Measurements from ENCODE around the gene RIGI.
A peak's percentile ranks its signal among the peaks of the same experiment; 100 is the strongest.
"Not testable (repeated sequence)": the region's sequence is repeated elsewhere in the genome, so short reads cannot be mapped to it uniquely, and the experiment has no call there.

Gene RIGI

GRCh38 chr9:32524892-32525708 is 896 bp downstream of the RIGI start:
- Histone ChIP-seq H3K27ac (ENCODE audit: low read length) (peak overlapping the region; percentile 92), H3K27me3 (ENCODE audit: low read depth, low read length) (no peaks in the 10 kb centered on the region), H3K4me1 (ENCODE audit: control insufficient read depth in 1 of 2, insufficient read depth in 2 of 2, low read length in 2 of 2) (peaks cover 0 to 8% of the 10 kb centered on the region in 2 donors), H3K9me3 (ENCODE audit: control insufficient read depth in 1 of 2, low read length in 2 of 2) (no peaks in the 10 kb centered on the region), H3K36me3 (ENCODE audit: control insufficient read depth in 1 of 2, insufficient read depth in 2 of 2, low read length in 2 of 2) (no peaks in the 10 kb centered on the region), H3K4me3 (ENCODE audit: low read depth in 1 of 2, low read length in 2 of 2) (peak overlapping the region; percentile 73 to 95)

GRCh38 chr9:32524558-32524891 is 1.5 kb downstream of the RIGI start:
- H3K27me3 ChIP-seq (ENCODE audit: low read depth, low read length); H3K9me3 ChIP-seq (ENCODE audit: control insufficient read depth in 1 of 2, low read length in 2 of 2); H3K36me3 ChIP-seq (ENCODE audit: control insufficient read depth in 1 of 2, insufficient read depth in 2 of 2, low read length in 2 of 2); H3K4me1 ChIP-seq (ENCODE audit: control insufficient read depth in 1 of 2, insufficient read depth in 2 of 2, low read length in 2 of 2); H3K27ac ChIP-seq (ENCODE audit: low read length): not testable (repeated sequence)
- peak overlapping the region; percentile 73 to 95 for H3K4me3 ChIP-seq (ENCODE audit: low read depth in 1 of 2, low read length in 2 of 2)

GRCh38 chr9:32523910-32524309 is 2.1 kb downstream of the RIGI start:
- Histone ChIP-seq H3K4me3 (ENCODE audit: low read depth in 1 of 2, low read length in 2 of 2) (no peak overlapping the region), H3K27ac (ENCODE audit: low read length) (no peak overlapping the region), H3K27me3 (ENCODE audit: low read depth, low read length) (no peaks in the 10 kb centered on the region), H3K36me3 (ENCODE audit: control insufficient read depth in 1 of 2, insufficient read depth in 2 of 2, low read length in 2 of 2) (no peaks in the 10 kb centered on the region), H3K4me1 (ENCODE audit: control insufficient read depth in 1 of 2, insufficient read depth in 2 of 2, low read length in 2 of 2) (peaks cover 0 to 8% of the 10 kb centered on the region in 2 donors), H3K9me3 (ENCODE audit: control insufficient read depth in 1 of 2, low read length in 2 of 2) (no peaks in the 10 kb centered on the region)

DNA sequence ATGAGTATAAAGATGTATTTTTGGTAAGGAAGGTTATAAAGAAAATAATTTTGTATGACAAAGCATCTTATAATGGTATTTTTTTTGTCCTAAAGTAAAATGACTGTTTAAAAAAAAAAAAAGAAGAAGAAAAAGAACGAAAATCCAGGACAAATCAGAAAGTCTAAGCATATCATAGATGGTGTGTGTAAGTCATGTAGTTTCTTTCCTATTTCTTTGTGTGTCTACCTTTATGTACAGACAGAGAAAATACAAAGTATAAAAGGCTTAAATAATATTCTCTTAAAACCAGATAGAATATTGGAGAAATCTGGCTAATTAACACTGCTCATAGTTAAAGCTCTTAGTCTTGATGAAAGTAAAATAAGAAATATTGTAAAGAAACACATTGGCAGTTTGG is 7.7 kb downstream of the RIGI start:
- no peak overlapping the region for H3K4me3 ChIP-seq (ENCODE audit: low read depth in 1 of 2, low read length in 2 of 2)
- no peaks in the 10 kb centered on the region for H3K27me3 ChIP-seq (ENCODE audit: low read depth, low read length)
- no peaks in the 10 kb centered on the region for H3K4me1 ChIP-seq (ENCODE audit: control insufficient read depth in 1 of 2, insufficient read depth in 2 of 2, low read length in 2 of 2)
- no peaks in the 10 kb centered on the region for H3K36me3 ChIP-seq (ENCODE audit: control insufficient read depth in 1 of 2, insufficient read depth in 2 of 2, low read length in 2 of 2)
- H3K9me3 ChIP-seq (ENCODE audit: control insufficient read depth in 1 of 2, low read length in 2 of 2) = no peaks in the 10 kb centered on the region
- no peak overlapping the region for H3K27ac ChIP-seq (ENCODE audit: low read length)

DNA sequence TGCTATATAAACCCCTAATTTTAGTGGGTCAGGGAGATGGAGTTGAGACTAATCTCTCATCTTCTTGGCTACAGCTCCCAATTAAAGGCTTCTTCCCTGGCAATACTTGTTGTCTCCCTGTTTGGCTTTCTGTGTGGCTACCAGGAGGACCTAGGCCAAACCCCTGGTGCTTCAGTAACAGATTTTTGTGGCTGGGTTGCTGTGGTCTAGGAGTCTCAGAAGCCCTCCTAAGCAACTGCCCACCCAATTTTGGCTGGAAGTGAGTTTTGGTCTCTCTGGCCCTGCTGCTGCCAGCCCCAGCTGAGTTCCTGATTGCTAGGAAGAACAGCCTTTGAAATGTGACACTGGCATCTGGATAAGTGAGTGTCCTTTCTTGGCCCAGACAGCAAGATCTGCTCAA is 9.8 kb downstream of the RIGI start:
- H3K27me3 ChIP-seq (ENCODE audit: low read depth, low read length) = no peaks in the 10 kb centered on the region
- H3K27ac ChIP-seq (ENCODE audit: low read length) = no peak overlapping the region
- no peak overlapping the region for H3K4me3 ChIP-seq (ENCODE audit: low read depth in 1 of 2, low read length in 2 of 2)
- H3K9me3 ChIP-seq (ENCODE audit: control insufficient read depth in 1 of 2, low read length in 2 of 2) = no peaks in the 10 kb centered on the region
- no peaks in the 10 kb centered on the region for H3K36me3 ChIP-seq (ENCODE audit: control insufficient read depth in 1 of 2, insufficient read depth in 2 of 2, low read length in 2 of 2)
- no peaks in the 10 kb centered on the region for H3K4me1 ChIP-seq (ENCODE audit: control insufficient read depth in 1 of 2, insufficient read depth in 2 of 2, low read length in 2 of 2)

DNA sequence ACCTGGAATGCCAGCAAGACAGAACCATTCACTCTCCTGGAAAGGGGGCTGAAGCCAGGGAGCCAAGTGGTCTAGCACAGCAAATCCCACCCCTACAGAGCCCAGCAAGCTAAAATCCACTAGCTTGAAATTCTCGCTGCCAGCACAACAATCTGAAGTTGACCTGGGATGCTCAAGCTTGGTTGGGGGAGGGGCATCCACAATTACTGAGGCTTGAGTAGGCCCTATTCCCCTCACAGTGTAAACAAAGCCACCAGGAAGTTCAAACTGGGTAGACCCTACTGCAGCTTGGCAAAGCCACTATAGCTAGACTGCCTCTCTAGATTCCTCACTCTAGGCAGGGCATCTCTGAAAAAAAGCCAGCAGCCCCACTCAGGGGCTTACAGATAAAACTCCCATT is 17.3 kb downstream of the RIGI start:
- Histone ChIP-seq H3K27ac (ENCODE audit: low read length) (no peak overlapping the region), H3K4me1 (ENCODE audit: control insufficient read depth in 1 of 2, insufficient read depth in 2 of 2, low read length in 2 of 2) (no peaks in the 10 kb centered on the region)

DNA sequence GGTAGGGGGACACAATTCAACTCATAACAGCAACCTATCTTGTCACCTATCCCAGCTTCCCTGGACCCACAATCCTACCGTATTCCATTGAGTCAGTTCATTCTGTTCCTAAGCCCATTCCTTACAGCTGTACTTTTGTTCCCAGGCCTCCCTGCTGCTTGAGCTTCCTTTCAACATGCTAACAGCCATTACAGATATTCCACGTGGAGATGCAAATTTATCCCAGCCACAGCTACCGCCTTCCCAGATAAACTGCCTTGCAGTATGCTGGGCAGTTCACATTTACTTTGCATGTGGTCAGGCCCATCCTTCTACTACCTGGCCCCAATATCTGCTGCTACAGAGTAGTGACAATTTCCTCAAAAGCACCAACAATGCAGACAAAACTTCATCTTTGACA is 23.0 kb downstream of the RIGI start:
- peaks cover 8 to 10% of the 10 kb centered on the region in 2 donors for H3K36me3 ChIP-seq (ENCODE audit: control insufficient read depth in 1 of 2, insufficient read depth in 2 of 2, low read length in 2 of 2)
- no peak overlapping the region for H3K27ac ChIP-seq (ENCODE audit: low read length)

More for the DNA sequence above, 17.3 kb downstream of the RIGI start:
- Histone ChIP-seq H3K9me3 (ENCODE audit: control insufficient read depth in 1 of 2, low read length in 2 of 2) (no peaks in the 10 kb centered on the region), H3K27me3 (ENCODE audit: low read depth, low read length) (no peaks in the 10 kb centered on the region), H3K36me3 (ENCODE audit: control insufficient read depth in 1 of 2, insufficient read depth in 2 of 2, low read length in 2 of 2) (no peaks in the 10 kb centered on the region), H3K4me3 (ENCODE audit: low read depth in 1 of 2, low read length in 2 of 2) (no peak overlapping the region)

DNA sequence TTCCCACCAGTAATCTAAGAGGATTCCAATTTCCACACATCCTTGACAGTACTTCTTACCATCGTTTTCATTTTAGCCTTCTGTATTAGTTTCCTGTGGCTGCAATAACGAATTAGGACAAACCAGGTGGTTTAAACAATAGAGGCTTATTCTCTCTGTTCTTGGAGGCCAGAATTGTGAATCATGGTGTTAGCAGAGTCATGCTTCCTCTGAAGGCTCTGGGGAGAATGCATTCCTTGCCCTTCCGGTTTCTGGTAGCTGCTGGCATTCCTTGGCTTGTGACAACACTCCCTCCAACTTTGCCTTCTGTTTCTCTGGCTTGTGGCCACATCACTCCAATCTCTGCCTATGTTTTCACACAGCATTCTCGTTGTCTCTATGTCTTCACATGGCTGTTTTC is 23.5 kb downstream of the RIGI start:
- Histone ChIP-seq H3K27ac (ENCODE audit: low read length) (no peak overlapping the region), H3K36me3 (ENCODE audit: control insufficient read depth in 1 of 2, insufficient read depth in 2 of 2, low read length in 2 of 2) (peaks cover 9 to 12% of the 10 kb centered on the region in 2 donors), H3K4me1 (ENCODE audit: control insufficient read depth in 1 of 2, insufficient read depth in 2 of 2, low read length in 2 of 2) (no peaks in the 10 kb centered on the region), H3K27me3 (ENCODE audit: low read depth, low read length) (no peaks in the 10 kb centered on the region), H3K9me3 (ENCODE audit: control insufficient read depth in 1 of 2, low read length in 2 of 2) (no peaks in the 10 kb centered on the region), H3K4me3 (ENCODE audit: low read depth in 1 of 2, low read length in 2 of 2) (no peak overlapping the region)

More for the DNA sequence above, 23.0 kb downstream of the RIGI start:
- Histone ChIP-seq H3K4me3 (ENCODE audit: low read depth in 1 of 2, low read length in 2 of 2) (no peak overlapping the region), H3K9me3 (ENCODE audit: control insufficient read depth in 1 of 2, low read length in 2 of 2) (no peaks in the 10 kb centered on the region), H3K4me1 (ENCODE audit: control insufficient read depth in 1 of 2, insufficient read depth in 2 of 2, low read length in 2 of 2) (no peaks in the 10 kb centered on the region), H3K27me3 (ENCODE audit: low read depth, low read length) (no peaks in the 10 kb centered on the region)

DNA sequence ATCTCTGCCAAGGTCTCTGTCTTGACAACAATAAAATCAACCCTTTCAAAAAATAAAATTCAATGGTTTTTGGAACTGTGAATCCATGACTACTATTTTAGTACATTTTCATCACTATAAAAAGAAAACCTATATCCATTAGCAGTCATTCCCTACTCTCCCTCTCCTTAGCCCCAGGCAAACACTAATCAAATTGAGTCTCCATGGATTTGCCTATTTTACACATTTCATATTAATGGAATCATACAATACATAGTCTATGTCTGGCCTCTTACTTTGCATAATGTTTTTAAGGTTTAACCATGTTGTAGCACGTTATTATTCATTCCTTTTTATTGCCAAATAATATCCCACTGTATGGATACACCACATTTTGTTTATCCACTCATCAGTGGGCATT is 24.1 kb downstream of the RIGI start:
- Histone ChIP-seq H3K36me3 (ENCODE audit: control insufficient read depth in 1 of 2, insufficient read depth in 2 of 2, low read length in 2 of 2) (peaks cover 9 to 14% of the 10 kb centered on the region in 2 donors), H3K9me3 (ENCODE audit: control insufficient read depth in 1 of 2, low read length in 2 of 2) (no peaks in the 10 kb centered on the region), H3K4me1 (ENCODE audit: control insufficient read depth in 1 of 2, insufficient read depth in 2 of 2, low read length in 2 of 2) (no peaks in the 10 kb centered on the region), H3K27ac (ENCODE audit: low read length) (no peak overlapping the region), H3K4me3 (ENCODE audit: low read depth in 1 of 2, low read length in 2 of 2) (no peak overlapping the region), H3K27me3 (ENCODE audit: low read depth, low read length) (no peaks in the 10 kb centered on the region)

DNA sequence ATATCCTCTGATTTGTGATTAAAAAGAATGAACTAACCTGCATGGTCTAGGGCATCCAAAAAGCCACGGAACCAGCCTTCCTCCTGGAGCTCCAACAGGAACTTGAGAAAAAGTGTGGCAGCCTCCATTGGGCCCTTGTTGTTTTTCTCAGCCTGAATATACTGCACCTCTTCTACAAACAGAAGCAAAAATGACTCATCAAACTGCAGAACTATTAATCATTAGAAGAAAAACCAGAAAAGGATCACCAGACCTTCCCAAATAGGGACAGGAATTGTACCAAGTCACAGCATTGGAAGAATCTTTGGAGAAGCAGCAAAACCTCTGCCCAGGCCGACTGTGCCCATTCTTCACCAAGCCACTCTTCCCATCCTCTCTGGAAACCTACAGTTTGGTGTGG is 25.2 kb downstream of the RIGI start:
- Histone ChIP-seq H3K4me1 (ENCODE audit: control insufficient read depth in 1 of 2, insufficient read depth in 2 of 2, low read length in 2 of 2) (no peaks in the 10 kb centered on the region), H3K4me3 (ENCODE audit: low read depth in 1 of 2, low read length in 2 of 2) (no peak overlapping the region), H3K36me3 (ENCODE audit: control insufficient read depth in 1 of 2, insufficient read depth in 2 of 2, low read length in 2 of 2) (peaks cover 9 to 25% of the 10 kb centered on the region in 2 donors), H3K27me3 (ENCODE audit: low read depth, low read length) (no peaks in the 10 kb centered on the region), H3K9me3 (ENCODE audit: control insufficient read depth in 1 of 2, low read length in 2 of 2) (no peaks in the 10 kb centered on the region), H3K27ac (ENCODE audit: low read length) (no peak overlapping the region)

DNA sequence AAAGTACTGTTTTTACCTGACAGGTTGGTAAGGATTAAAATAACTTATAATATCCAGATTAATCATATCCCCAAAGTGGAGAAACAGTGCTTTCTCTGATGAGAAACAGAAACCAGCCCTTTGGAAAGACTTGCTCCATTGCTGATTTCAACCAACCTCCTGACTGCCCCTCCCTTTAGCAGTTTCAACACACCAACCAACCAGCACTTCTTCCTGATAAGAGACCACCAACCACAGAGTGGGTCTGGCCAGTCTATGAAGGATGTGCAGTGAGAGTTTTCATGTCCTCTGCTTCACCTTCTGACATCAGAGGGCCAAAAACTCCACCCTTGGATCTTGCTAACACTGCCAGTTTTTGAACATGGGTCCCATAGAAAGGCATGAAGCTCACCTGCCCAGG is 28.1 kb downstream of the RIGI start:
- Histone ChIP-seq H3K4me1 (ENCODE audit: control insufficient read depth in 1 of 2, insufficient read depth in 2 of 2, low read length in 2 of 2) (no peaks in the 10 kb centered on the region), H3K9me3 (ENCODE audit: control insufficient read depth in 1 of 2, low read length in 2 of 2) (no peaks in the 10 kb centered on the region), H3K36me3 (ENCODE audit: control insufficient read depth in 1 of 2, insufficient read depth in 2 of 2, low read length in 2 of 2) (peaks cover 9 to 30% of the 10 kb centered on the region in 2 donors), H3K27ac (ENCODE audit: low read length) (no peak overlapping the region), H3K4me3 (ENCODE audit: low read depth in 1 of 2, low read length in 2 of 2) (no peak overlapping the region), H3K27me3 (ENCODE audit: low read depth, low read length) (no peaks in the 10 kb centered on the region)

DNA sequence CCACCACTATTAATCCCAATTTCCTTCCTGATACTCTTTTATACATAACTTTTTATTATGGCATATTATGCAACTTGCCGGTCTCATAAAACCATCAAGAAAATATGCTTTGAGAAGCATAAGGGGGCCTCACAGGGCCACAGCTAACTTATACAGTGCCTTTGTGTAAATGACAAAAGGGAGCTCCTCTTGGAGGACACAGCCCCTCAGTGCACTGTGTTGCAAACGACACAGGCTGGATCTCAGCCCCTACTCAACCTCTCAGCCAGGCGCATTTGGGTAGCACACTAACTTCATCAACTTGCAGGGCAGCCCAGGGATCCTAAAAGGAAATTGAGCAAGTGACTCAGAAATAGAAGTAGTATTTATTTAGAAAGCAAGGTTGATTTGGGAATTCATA is 35.4 kb downstream of the RIGI start:
- no peak overlapping the region for H3K27ac ChIP-seq (ENCODE audit: low read length)
- no peaks in the 10 kb centered on the region for H3K9me3 ChIP-seq (ENCODE audit: control insufficient read depth in 1 of 2, low read length in 2 of 2)
- no peak overlapping the region for H3K4me3 ChIP-seq (ENCODE audit: low read depth in 1 of 2, low read length in 2 of 2)
- no peaks in the 10 kb centered on the region for H3K27me3 ChIP-seq (ENCODE audit: low read depth, low read length)
- no peaks in the 10 kb centered on the region for H3K4me1 ChIP-seq (ENCODE audit: control insufficient read depth in 1 of 2, insufficient read depth in 2 of 2, low read length in 2 of 2)
- H3K36me3 ChIP-seq (ENCODE audit: control insufficient read depth in 1 of 2, insufficient read depth in 2 of 2, low read length in 2 of 2) = peaks cover 30 to 33% of the 10 kb centered on the region in 2 donors

Measured in muscle layer of duodenum (tissue), 2 donors.